ENCODE measurements around the gene FAF1. TPM values are rescaled to one million over a fixed set of nuclear protein-coding genes. Genes with fewer than 3 reads are reported as not detected.
A peak's percentile ranks its signal among the peaks of the same experiment; 100 is the strongest.
"Not testable (repeated sequence)": the region's sequence is repeated elsewhere in the genome, so short reads cannot be mapped to it uniquely, and the experiment has no call there.

The FAF1 gene
- total and polyA plus RNA-seq, 9 of the 15 experiments (the other 6 are each of a cell fraction or from before 2014, with no cell fraction given), result 48.7 to 225 (median 118) TPM

GRCh38 chr1:50826792-50827191 lies 133.3 kb downstream of the FAF1 start:
- FAIRE-seq; BruUV-seq (replicated peaks); intact Hi-C loops (cut with micrococcal nuclease); H3K4me1 ChIP-seq (replicated peaks in 1 of 2; ENCODE audit: control insufficient read depth in 2 of 2, insufficient read depth in 2 of 2, low read length in 2 of 2); H4K20me1 ChIP-seq (replicated peaks; ENCODE audit: control insufficient read depth, insufficient read depth, low read length); H3K4me2 ChIP-seq (ENCODE audit: insufficient read depth, low read length); CTCF ChIA-PET (ENCODE audit: low intra/inter-chr PET ratio); H3K36me3 ChIP-seq (ENCODE audit: control insufficient read depth, insufficient read depth, low read length); H3K27me3 ChIP-seq (ENCODE audit: control insufficient read depth in 2 of 2, insufficient read depth in 2 of 2, low read length in 2 of 2); H3K9me1 ChIP-seq (ENCODE audit: control insufficient read depth, insufficient read depth, low read length); H3K9me3 ChIP-seq (replicated peaks; ENCODE audit: control insufficient read depth, insufficient read depth, low read depth, low read length); H3K4me3 ChIP-seq; H3K27ac ChIP-seq (ENCODE audit: extremely low read depth, low read depth, low read length); POLR2A ChIA-PET; ATAC-seq; DNase-seq (ENCODE audit: extremely low read depth in 1 of 4, low spot score in 3 of 4); in situ Hi-C loops (cut with MboI); H2AFZ ChIP-seq (ENCODE audit: low read depth, low read length); H3K9ac ChIP-seq (ENCODE audit: insufficient read depth in 1 of 2, low read depth in 2 of 2, low read length in 2 of 2): not testable (repeated sequence)
- TF ChIP-seq ZBTB33 (CRISPR knock-in tag; IDR thresholded peaks at IDR 0.05), result peak; percentile 86
- peak; percentile 37; the same call in 1 of the 2 replicates for TF ChIP-seq SMAD4 (CRISPR knock-in tag; conservative IDR thresholded peaks at IDR 0.05)
- 94% methylated on average over 17 of the region's 21 CpGs for WGBS (ENCODE audit: insufficient coverage, low coverage, missing lambda C conversion rate)
- peaks cover 82% of the 10 kb centered on the region for H3K79me2 ChIP-seq (ENCODE audit: control insufficient read depth, insufficient read depth, low read length)

All from K562 (cell line).